SK-N-MC (cell line): ENCODE data around the gene BARD1.

ENCODE experiments used
- EZH2 ChIP-seq: fragments of 200-600 bp; sonication (generic); IDR thresholded peaks from one replicate; pipeline ENCODE4 v1.6.1; 2017; ENCODE audit warnings: antibody characterized with exemption
- FOXP2 ChIP-seq: optimal IDR thresholded peaks from 2 replicates; pipeline ENCODE3; 2011; ENCODE audit warnings: mild to moderate bottlenecking, moderate library complexity; ENCODE audit not compliant: insufficient read depth; ENCODE audit errors: extremely low read length, control extremely low read depth
- POLR2AphosphoS5 ChIP-seq: IDR thresholded peaks from 2 replicates; pipeline ENCODE4 v1.6.1; 2012; ENCODE audit warnings: mild to moderate bottlenecking, low read depth, low read length, borderline replicate concordance

DNA sequence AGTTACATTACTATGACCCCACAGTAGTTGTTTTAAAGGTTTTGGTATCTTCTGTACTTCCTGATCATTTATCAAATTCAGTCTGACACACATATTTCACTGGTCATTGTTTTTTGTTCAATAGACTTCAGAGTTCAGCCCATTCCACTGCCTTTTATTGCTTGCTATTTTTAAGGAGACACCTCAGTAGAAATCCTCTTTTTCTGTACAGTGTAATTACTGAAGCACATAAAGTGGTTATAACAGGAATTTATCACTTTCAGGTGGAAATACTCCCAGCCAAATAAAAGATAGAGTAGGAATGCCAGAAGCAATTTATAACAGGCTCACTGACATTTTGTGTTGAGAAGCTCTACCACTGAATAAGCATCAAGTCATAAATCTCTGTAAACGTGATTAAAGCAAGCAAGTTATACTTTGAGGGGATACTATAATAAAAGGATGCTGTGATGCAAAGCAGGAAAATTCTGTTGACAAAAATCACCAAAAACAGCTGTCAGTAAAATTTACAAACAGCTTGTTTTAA, 6.6 kb upstream of the BARD1 start:
- TF ChIP-seq EZH2 (no peak), POLR2AphosphoS5 (no peak), FOXP2 (no peak)
